ENCODE measurements around the gene ZNF578. TPM values are rescaled to one million over a fixed set of nuclear protein-coding genes. Genes with fewer than 3 reads are reported as not detected.

The ZNF578 gene
- total RNA-seq = 1 to 10 TPM; 1.6 to 8.0 (median 4.1) TPM
- polyA plus RNA-seq = 1 to 10 TPM; 1.8 to 3.8 TPM
- long read RNA-seq, donor 1, partial matches to known transcripts = 2 of 4 reads
- long read RNA-seq, donor 1, other reads (novel, unspliced or antisense) = 1 of 4 reads
- long read RNA-seq, donor 2, partial matches to known transcripts = 0 of 1 reads
- long read RNA-seq, donor 2, other reads (novel, unspliced or antisense) = 0 of 1 reads
- long read RNA-seq, donor 3, partial matches to known transcripts = 0 of 1 reads
- long read RNA-seq, donor 3, other reads (novel, unspliced or antisense) = 1 of 1 reads

- peak within 1 kb of the TSS; percentile 60 for H3K4me3 ChIP-seq
- peaks cover 3% of the 10 kb centered on the region for H3K36me3 ChIP-seq
- TF ChIP-seq CTCF (IDR thresholded peaks at IDR 0.05) (no peak), EP300 (IDR thresholded peaks at IDR 0.05) (no peak), POLR2A (IDR thresholded peaks at IDR 0.05) (no peak)
- H3K4me1 ChIP-seq (ENCODE audit: insufficient read depth) = no peaks in the 10 kb centered on the region
- peak; percentile 73 to 86 (median 79) for DNase-seq
- H3K9me3 ChIP-seq = peaks cover 0 to 26% of the 10 kb centered on the region in 2 donors
- intact Hi-C loops (cut with DNase I) = no loop called here
- no peaks in the 10 kb centered on the region for H3K27me3 ChIP-seq
- no peak within 1 kb of the TSS for H3K27ac ChIP-seq
- WGBS, 3 donors = 1 to 2% (median 2%) methylated on average over 41 to 48 of the region's 48 CpGs
These were observed at the start of gene ZNF578 for GRCh38 chr19:52453324-52454094. Gene ZNF578, plus strand, starts transcription at chr19:52453553. Its CDS starts 48,293 bp downstream, at chr19:52501846.

GRCh38 chr19:52410276-52410675 is 43.1 kb upstream of the ZNF578 start:
- H3K27me3 ChIP-seq = no peaks in the 10 kb centered on the region
- no peak for DNase-seq
- peaks cover 2 to 79% of the 10 kb centered on the region in 2 donors for H3K9me3 ChIP-seq
- 98 to 99% (median 99%) methylated on average over 6 of the region's 6 CpGs for WGBS, 3 donors
- intact Hi-C loops (cut with DNase I) = no loop called here
- TF ChIP-seq POLR2A (IDR thresholded peaks at IDR 0.05) = no peak
- TF ChIP-seq EP300 (IDR thresholded peaks at IDR 0.05) = no peak
- no peak for TF ChIP-seq CTCF (IDR thresholded peaks at IDR 0.05)
- H3K4me1 ChIP-seq (ENCODE audit: insufficient read depth) = no peaks in the 10 kb centered on the region
- H3K4me3 ChIP-seq = no peak overlapping the region
- H3K27ac ChIP-seq = no peak overlapping the region
- peaks cover 2% of the 10 kb centered on the region for H3K36me3 ChIP-seq

GRCh38 chr19:52415711-52416110 is 37.6 kb upstream of the ZNF578 start:
- Histone ChIP-seq H3K9me3 (peaks cover 2 to 57% of the 10 kb centered on the region in 2 donors), H3K27me3 (no peaks in the 10 kb centered on the region), H3K4me3 (no peak overlapping the region), H3K36me3 (peaks cover 2% of the 10 kb centered on the region), H3K27ac (no peak overlapping the region), H3K4me1 (ENCODE audit: insufficient read depth) (no peaks in the 10 kb centered on the region)
- 95 to 98% (median 95%) methylated on average over 5 of the region's 5 CpGs for WGBS, 3 donors
- DNase-seq = no peak
- intact Hi-C loops (cut with DNase I) = no loop called here
- no peak for TF ChIP-seq POLR2A (IDR thresholded peaks at IDR 0.05)
- no peak for TF ChIP-seq CTCF (IDR thresholded peaks at IDR 0.05)
- no peak for TF ChIP-seq EP300 (IDR thresholded peaks at IDR 0.05)

GRCh38 chr19:52428937-52429336 is 24.4 kb upstream of the ZNF578 start, which contains the start of gene ZNF534:
Gene ZNF534, plus strand, starts transcription at chr19:52429148. Its CDS starts 2,327 bp downstream, at chr19:52431475.
- intact Hi-C loops (cut with DNase I) = no loop called here
- Histone ChIP-seq H3K9me3 (peaks cover 0 to 14% of the 10 kb centered on the region in 2 donors), H3K36me3 (no peaks in the 10 kb centered on the region), H3K4me3 (no peak within 1 kb of the TSS), H3K4me1 (ENCODE audit: insufficient read depth) (no peaks in the 10 kb centered on the region), H3K27ac (no peak within 1 kb of the TSS), H3K27me3 (no peaks in the 10 kb centered on the region)
- TF ChIP-seq EP300 (IDR thresholded peaks at IDR 0.05) = no peak
- no peak for TF ChIP-seq CTCF (IDR thresholded peaks at IDR 0.05)
- no peak for TF ChIP-seq POLR2A (IDR thresholded peaks at IDR 0.05)
- WGBS, 3 donors = 53 to 81% (median 69%) methylated on average over 27 of the region's 27 CpGs
- DNase-seq = no peak

Data from ovary (tissue), 10 donors.